ENCODE data around the gene ADCY3. TPM values are rescaled to one million over a fixed set of nuclear protein-coding genes. Genes with fewer than 3 reads are reported as not detected.

ADCY3 gene
- total and polyA plus RNA-seq, 2 of the 13 experiments (the other 11 are each of a cell fraction or from before 2014, with no cell fraction given), result 0.11 to 0.61 TPM

GRCh38 chr2:24792874-24793760 lies 126.9 kb downstream of the ADCY3 start, which contains the start of the genes CENPO and PTRHD1 (continued):
- TF ChIP-seq ZNF367 (CRISPR knock-in tag; IDR thresholded peaks at IDR 0.05; ENCODE audit: borderline replicate concordance), result no peak
- no peak for TF ChIP-seq GLI4 (CRISPR knock-in tag; IDR thresholded peaks at IDR 0.05; ENCODE audit: borderline replicate concordance)
- peak; percentile 97 for TF ChIP-seq DMAP1 (CRISPR knock-in tag; IDR thresholded peaks at IDR 0.05)
- TF ChIP-seq, protein P1, sequence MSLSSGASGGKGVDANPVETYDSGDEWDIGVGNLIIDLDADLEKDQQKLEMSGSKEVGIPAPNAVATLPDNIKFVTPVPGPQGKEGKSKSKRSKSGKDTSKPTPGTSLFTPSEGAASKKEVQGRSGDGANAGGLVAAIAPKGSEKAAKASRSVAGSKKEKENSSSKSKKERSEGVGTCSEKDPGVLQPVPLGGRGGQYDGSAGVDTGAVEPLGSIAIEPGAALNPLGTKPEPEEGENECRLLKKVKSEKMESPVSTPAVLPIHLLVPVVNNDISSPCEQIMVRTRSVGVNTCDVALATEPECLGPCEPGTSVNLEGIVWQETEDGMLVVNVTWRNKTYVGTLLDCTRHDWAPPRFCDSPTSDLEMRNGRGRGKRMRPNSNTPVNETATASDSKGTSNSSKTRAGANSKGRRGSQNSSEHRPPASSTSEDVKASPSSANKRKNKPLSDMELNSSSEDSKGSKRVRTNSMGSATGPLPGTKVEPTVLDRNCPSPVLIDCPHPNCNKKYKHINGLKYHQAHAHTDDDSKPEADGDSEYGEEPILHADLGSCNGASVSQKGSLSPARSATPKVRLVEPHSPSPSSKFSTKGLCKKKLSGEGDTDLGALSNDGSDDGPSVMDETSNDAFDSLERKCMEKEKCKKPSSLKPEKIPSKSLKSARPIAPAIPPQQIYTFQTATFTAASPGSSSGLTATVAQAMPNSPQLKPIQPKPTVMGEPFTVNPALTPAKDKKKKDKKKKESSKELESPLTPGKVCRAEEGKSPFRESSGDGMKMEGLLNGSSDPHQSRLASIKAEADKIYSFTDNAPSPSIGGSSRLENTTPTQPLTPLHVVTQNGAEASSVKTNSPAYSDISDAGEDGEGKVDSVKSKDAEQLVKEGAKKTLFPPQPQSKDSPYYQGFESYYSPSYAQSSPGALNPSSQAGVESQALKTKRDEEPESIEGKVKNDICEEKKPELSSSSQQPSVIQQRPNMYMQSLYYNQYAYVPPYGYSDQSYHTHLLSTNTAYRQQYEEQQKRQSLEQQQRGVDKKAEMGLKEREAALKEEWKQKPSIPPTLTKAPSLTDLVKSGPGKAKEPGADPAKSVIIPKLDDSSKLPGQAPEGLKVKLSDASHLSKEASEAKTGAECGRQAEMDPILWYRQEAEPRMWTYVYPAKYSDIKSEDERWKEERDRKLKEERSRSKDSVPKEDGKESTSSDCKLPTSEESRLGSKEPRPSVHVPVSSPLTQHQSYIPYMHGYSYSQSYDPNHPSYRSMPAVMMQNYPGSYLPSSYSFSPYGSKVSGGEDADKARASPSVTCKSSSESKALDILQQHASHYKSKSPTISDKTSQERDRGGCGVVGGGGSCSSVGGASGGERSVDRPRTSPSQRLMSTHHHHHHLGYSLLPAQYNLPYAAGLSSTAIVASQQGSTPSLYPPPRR (CRISPR knock-in tag; IDR thresholded peaks at IDR 0.05; ENCODE audit: borderline replicate concordance), result peak; percentile 71
- peak; percentile 82; the same call in 1 of the 2 replicates for TF ChIP-seq ARNT2 (CRISPR knock-in tag; IDR thresholded peaks at IDR 0.05; ENCODE audit: low read depth)
- peak; percentile 90 for TF ChIP-seq PHF20 (CRISPR knock-in tag; IDR thresholded peaks at IDR 0.05)
- TF ChIP-seq PRMT3 (CRISPR knock-in tag; IDR thresholded peaks at IDR 0.05; ENCODE audit: borderline replicate concordance, low read depth), result peak; percentile 34; the same call in 1 of the 2 replicates
- no peak; the same call in 1 of the 2 replicates for TF ChIP-seq HNF4A (CRISPR knock-in tag; IDR thresholded peaks at IDR 0.05)
- peak; percentile 61; the same call in 1 of the 2 replicates for TF ChIP-seq MEF2D (CRISPR knock-in tag; IDR thresholded peaks at IDR 0.05)
- TF ChIP-seq ZNF558 (CRISPR knock-in tag; IDR thresholded peaks at IDR 0.05; ENCODE audit: borderline replicate concordance), result peak; percentile 87; the same call in 1 of the 2 replicates
- TF ChIP-seq ETS1 (CRISPR knock-in tag; IDR thresholded peaks at IDR 0.05), result no peak
- TF ChIP-seq ZNF7 (CRISPR knock-in tag; IDR thresholded peaks at IDR 0.05), result no peak; the same call in 1 of the 2 replicates
- TF ChIP-seq TBX2 (CRISPR knock-in tag; IDR thresholded peaks at IDR 0.05; ENCODE audit: borderline replicate concordance), result peak; percentile 92
- peak; percentile 47; the same call in 1 of the 2 replicates for TF ChIP-seq TFAP4 (IDR thresholded peaks at IDR 0.05; ENCODE audit: borderline replicate concordance, low read depth)
- no peak for TF ChIP-seq SP1 (IDR thresholded peaks at IDR 0.05)
- TF ChIP-seq SP1 (CRISPR knock-in tag; IDR thresholded peaks at IDR 0.05), result peak; percentile 66
- peak; percentile 32 for TF ChIP-seq SKI (IDR thresholded peaks at IDR 0.05; ENCODE audit: partially characterized antibody)
- no peak; the same call in 1 of the 2 replicates for TF ChIP-seq HNRNPL (IDR thresholded peaks at IDR 0.05; ENCODE audit: low read depth, low read length)
- TF ChIP-seq HMG20A (CRISPR knock-in tag; IDR thresholded peaks at IDR 0.05; ENCODE audit: borderline replicate concordance), result no peak
- TF ChIP-seq DPF2 (CRISPR knock-in tag; IDR thresholded peaks at IDR 0.05; ENCODE audit: borderline replicate concordance, low read depth), result no peak

Data from HepG2 (cell line).